Lower leg skin (tissue), 4 donors: ENCODE results near the gene AUTS2. TPM values are rescaled to one million over a fixed set of nuclear protein-coding genes. Genes with fewer than 3 reads are reported as not detected.

ENCODE experiments used
- DNase-seq, 2 donors: peaks; one replicate each; pipeline ENCODE4 v3.0.0-alpha.2; 2019; ENCODE audit warnings: low spot score in 2 of 2
- H3K4me3 ChIP-seq: fragments of 200-600 bp; sonication (generic); 2 replicates; pipeline ENCODE4 v1.5.1; 2017; ENCODE audit warnings: mild to moderate bottlenecking, low read depth; ENCODE audit not compliant: poor library complexity, severe bottlenecking
- POLR2A ChIP-seq, 2 donors: fragments of 450-650 bp; IDR thresholded peaks; one replicate each; pipeline ENCODE4 v1.6.1; 2016 to 2017; ENCODE audit warnings: antibody characterized with exemption in 2 of 2, mild to moderate bottlenecking in 1 of 2, moderate library complexity in 1 of 2
- WGBS, 2 donors: methylation state at CpG; one replicate each; pipeline ENCODE4 v1.1.5; 2018; 5-methylcytosine and 5-hydroxymethylcytosine counted together
- intact Hi-C: fragments of 100-400 bp; cut with DNase I; formaldehyde crosslinking; loops from one replicate; pipeline ENCODE4 v1.15.0; 2023; ENCODE audit warnings: low total_unique reads
- total RNA-seq, 4 donors: library from RNA; depleted of rRNA; stranded (reverse); fragments of >200 nt; gene quantifications; one replicate each; pipeline ENCODE4 v1.1.0, GENCODE V29; 2016
- TF ChIP-seq, protein P1 (sequence below), 3 donors: fragments of 450-650 bp; IDR thresholded peaks; one replicate each; pipeline ENCODE4 v1.5.1; 2016; ENCODE audit warnings: antibody characterized with exemption in 3 of 3, mild to moderate bottlenecking in 3 of 3, moderate library complexity in 2 of 3

The AUTS2 gene
- total RNA-seq, 4 donors from 2014 or later, result 30.8 to 41.9 (median 40.5) TPM

DNA sequence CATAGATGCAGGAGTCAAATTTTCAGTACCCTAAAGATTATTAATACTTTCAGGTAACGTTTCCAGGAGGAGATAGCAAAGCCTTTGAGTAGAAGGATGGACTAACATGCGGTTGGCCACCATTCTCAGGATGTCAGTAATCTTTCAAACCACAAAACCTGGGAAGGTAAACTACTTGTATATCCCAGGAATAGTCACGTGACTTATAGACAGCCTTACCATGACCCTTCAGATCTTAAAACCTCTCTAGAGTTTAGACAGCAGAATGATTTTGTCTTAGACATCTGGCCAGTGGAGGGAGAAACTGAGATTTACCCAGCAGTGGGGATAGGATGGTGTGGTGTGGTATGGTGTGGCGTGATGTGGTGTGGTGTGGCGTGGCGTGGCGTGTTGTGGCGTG is 1085.9 kb downstream of the AUTS2 start:
- DNase-seq, result no peak
- TF ChIP-seq, protein P1, sequence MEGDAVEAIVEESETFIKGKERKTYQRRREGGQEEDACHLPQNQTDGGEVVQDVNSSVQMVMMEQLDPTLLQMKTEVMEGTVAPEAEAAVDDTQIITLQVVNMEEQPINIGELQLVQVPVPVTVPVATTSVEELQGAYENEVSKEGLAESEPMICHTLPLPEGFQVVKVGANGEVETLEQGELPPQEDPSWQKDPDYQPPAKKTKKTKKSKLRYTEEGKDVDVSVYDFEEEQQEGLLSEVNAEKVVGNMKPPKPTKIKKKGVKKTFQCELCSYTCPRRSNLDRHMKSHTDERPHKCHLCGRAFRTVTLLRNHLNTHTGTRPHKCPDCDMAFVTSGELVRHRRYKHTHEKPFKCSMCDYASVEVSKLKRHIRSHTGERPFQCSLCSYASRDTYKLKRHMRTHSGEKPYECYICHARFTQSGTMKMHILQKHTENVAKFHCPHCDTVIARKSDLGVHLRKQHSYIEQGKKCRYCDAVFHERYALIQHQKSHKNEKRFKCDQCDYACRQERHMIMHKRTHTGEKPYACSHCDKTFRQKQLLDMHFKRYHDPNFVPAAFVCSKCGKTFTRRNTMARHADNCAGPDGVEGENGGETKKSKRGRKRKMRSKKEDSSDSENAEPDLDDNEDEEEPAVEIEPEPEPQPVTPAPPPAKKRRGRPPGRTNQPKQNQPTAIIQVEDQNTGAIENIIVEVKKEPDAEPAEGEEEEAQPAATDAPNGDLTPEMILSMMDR (IDR thresholded peaks at IDR 0.05), result no peak
- no peak for TF ChIP-seq POLR2A (IDR thresholded peaks at IDR 0.05)
- intact Hi-C loops, result no loop called here
- WGBS, 2 donors, result 97% methylated on average over 8 of the region's 8 CpGs
- H3K4me3 ChIP-seq, result no peak overlapping the region

DNA sequence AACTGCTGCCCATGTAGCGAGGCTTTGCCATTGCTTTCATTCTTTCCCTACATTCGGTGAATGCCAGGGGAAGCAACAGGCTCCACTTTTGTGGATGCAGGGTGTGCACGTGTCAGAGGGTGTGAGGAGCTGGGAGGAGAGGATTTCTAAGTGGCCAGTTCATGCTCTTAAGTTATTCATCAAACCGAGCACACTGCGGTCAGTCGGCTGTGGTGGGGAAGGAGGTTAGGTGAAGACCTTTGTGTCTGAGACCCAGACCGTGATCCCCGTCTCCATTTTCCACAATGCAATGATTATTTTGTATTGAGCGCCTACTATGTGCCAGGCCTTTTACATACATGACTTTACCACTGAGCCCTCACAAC is 1095.0 kb downstream of the AUTS2 start:
- TF ChIP-seq POLR2A (IDR thresholded peaks at IDR 0.05), result no peak
- TF ChIP-seq, protein P1 (IDR thresholded peaks at IDR 0.05), result no peak
- 51 to 55% methylated on average over 9 of the region's 9 CpGs for WGBS, 2 donors
- H3K4me3 ChIP-seq, result peak overlapping the region; percentile 91
- intact Hi-C loops, result loop anchor here (10.0 kb wide), 1 partner anchor 89 kb away; no protein-coding TSS in a partner anchor
- DNase-seq, result no peak

DNA sequence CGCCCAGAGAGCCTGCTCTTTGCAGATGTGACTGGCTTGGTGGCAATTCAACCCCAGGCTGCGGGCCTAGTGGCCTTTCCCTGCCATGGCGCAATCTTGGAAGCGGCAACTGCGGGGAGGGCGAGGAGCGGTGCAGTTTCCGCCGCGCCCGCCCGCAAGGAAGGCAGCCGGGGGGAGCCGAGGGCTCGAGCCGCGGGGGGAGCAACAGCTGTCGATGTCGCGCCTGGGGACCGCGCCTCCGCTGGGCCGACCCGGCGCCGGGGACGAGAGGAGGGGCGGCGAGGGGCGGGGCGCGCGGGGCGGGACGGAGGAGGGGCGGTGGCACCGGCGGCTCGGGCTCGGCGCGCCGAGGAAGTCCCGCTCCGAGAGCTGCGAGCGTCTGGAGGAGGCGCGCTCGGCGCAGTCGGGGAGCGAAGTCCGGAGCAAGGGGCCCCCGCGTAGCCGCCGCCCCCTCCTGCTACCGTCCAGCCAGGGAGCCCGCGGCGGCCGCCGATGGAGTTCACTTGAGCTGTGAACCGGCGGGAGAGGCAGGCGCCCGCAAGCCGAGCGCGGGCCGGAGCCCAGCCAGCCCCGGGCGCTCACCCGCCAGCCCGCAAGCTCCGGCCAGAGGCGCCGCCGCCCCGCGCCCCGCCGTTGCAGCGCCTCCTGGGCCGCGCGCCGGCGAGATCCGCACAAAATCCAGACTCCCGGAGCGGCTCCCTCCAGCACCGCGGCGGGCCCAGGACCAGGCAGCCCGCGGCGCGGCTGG is 1095.6 kb downstream of the AUTS2 start:
- peak; percentile 51 to 93 for DNase-seq
- WGBS, 2 donors, result 1% methylated on average over 6 to 74 of the region's 101 CpGs
- intact Hi-C loops, result loop anchor here (10.0 kb wide), 1 partner anchor 89 kb away; no protein-coding TSS in a partner anchor
- TF ChIP-seq, protein P1 (IDR thresholded peaks at IDR 0.05), result no peak
- no peak for TF ChIP-seq POLR2A (IDR thresholded peaks at IDR 0.05)
- peak overlapping the region; percentile 91 for H3K4me3 ChIP-seq

DNA sequence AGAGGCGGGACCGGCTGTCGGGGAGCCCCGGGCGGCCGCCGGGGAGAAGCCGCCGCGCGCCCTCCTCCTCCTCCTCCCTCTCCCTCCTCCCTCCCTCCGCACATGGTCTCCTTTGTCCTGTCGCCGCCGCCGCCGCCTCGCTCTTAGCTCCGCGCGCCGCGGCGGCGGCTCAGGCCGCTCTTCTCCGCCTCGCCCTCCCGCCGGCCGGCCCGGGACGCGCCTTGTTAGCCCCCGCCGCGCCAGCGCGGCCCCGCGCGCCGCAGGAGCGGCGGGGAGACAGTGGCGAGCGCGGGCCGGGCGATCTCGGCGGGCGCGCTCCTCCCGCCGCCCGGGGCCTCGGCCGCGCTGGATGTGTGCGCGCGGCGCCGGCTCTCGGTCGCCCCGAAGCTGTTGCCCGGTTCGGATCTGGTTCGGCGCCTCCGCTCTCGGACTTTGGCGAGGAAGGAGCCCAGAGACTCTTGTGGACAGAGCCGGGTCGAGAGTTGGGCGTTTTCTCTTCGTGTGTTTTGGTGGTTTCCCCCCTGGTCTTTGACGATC is 1096.2 kb downstream of the AUTS2 start:
- WGBS, 2 donors, result 0% methylated on average over 20 to 51 of the region's 80 CpGs
- DNase-seq, result no peak
- peak overlapping the region; percentile 91 for H3K4me3 ChIP-seq
- TF ChIP-seq, protein P1 (IDR thresholded peaks at IDR 0.05), result no peak
- no peak for TF ChIP-seq POLR2A (IDR thresholded peaks at IDR 0.05)
- intact Hi-C loops, result loop anchor here (10.0 kb wide), 1 partner anchor 90 kb away; no protein-coding TSS in a partner anchor

DNA sequence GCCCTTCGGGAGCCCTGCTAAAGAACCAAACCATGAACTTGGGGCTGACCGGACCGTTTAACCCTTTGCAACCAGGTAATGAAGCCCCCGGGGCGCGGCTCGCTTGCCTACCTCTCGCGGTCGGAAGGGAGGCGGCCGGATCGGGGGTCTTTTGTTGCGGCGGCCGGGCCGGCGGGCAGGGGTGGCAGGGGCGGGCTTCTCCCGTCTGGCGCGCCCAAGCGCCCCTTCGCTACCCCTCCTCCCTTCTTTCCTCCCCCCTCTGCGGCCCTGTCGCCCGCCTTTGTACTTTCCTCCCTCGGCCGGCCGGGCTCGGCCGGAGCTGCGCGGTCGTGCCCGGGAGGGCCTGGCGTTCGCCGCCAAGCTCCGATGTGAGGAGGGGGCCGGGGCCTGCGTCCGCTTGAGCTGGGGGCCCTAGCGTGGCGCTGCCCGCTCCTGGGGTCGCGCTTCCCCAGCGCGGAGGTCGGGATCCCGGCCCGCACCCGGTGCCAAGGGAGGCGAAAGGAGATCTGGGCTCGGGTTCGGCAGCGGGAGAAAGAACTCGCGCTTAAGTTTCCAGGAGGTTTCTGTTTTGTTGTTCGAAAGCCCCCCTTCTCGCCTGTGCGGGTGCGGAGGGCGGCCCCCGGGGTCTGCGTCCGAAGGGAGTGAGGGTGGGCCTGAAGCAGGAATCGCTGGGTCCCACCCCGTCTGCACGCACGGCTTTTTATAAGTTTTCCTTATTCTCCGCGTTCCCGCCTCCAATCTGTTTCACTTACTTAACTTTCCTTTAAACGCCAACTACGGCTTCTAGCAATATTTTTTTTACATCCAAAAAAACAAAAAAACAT is 1096.9 kb downstream of the AUTS2 start:
- TF ChIP-seq, protein P1 (IDR thresholded peaks at IDR 0.05), result no peak
- TF ChIP-seq POLR2A (IDR thresholded peaks at IDR 0.05), result no peak
- DNase-seq, result no peak
- WGBS, 2 donors, result 0 to 1% methylated on average over 60 to 61 of the region's 77 CpGs
- intact Hi-C loops, result loop anchor here (10.0 kb wide), 1 partner anchor 90 kb away; no protein-coding TSS in a partner anchor
- H3K4me3 ChIP-seq, result peak overlapping the region; percentile 91
